GM12878 (cell line): Measurements from ENCODE around the gene ANTKMT. TPM values are rescaled to one million over a fixed set of nuclear protein-coding genes. Genes with fewer than 3 reads are reported as not detected.

Experiments
- ATAC-seq: fragments of 200-7000 bp; cut with Tn5 transposase; 3 replicates; pipeline ENCODE4 v1.9.1; 2020; ENCODE audit warnings: mild to moderate bottlenecking, moderate library complexity
- BruUV-seq: library from RNA; stranded (reverse); fragments of 400-500 nt; replicated peaks from 2 replicates; lab custom pipeline; 2021; lab: Mats Ljungman, UMichigan
- CTCF ChIA-PET: fragments of 300-600 bp; sonication (Branson Sonifier 250); formaldehyde crosslinking; extraction: SDS; loops from one replicate; lab custom pipeline; 2021; ENCODE audit warnings: inconsistent platforms; lab: Yijun Ruan, JAX
- POLR2A ChIA-PET: fragments of 350-600 bp; formaldehyde crosslinking; extraction: SDS; loops from one replicate; lab custom pipeline; 2021; ENCODE audit warnings: inconsistent platforms; lab: Charles Lee
- RAD21 ChIA-PET: fragments of 300-600 bp; sonication (Branson Sonifier 250); formaldehyde crosslinking; loops from one replicate; lab custom pipeline; 2023; ENCODE audit warnings: antibody characterized with exemption; ENCODE audit not compliant: unreplicated experiment; lab: Charles Lee
- SMC1A ChIA-PET: fragments of 300-600 bp; sonication (Branson Sonifier 250); formaldehyde crosslinking; loops from one replicate; lab custom pipeline; 2023; ENCODE audit not compliant: unreplicated experiment, uncharacterized antibody; lab: Charles Lee
- DNase-seq: peaks from one replicate; pipeline ENCODE4 v3.0.0-alpha.2; 2011; ENCODE audit warnings: low read depth, low spot score
- FAIRE-seq: peaks from 3 replicates; lab custom pipeline; 2011; peaks lifted over from hg19 to GRCh38; lab: Jason Lieb, UNC
- H2AFZ ChIP-seq: 2 replicates; pipeline ENCODE4 v1.6.0; 2011; ENCODE audit warnings: low read depth, low read length, control low read depth; ENCODE audit not compliant: control insufficient read depth
- H3K27ac ChIP-seq: 2 replicates; pipeline ENCODE4 v1.5.1; 2011; ENCODE audit warnings: control low read depth; ENCODE audit not compliant: control insufficient read depth, insufficient read depth
- H3K27me3 ChIP-seq, 2 experiments: replicated peaks in 1 of 2; 2 replicates each; pipeline versions ENCODE4 v1.6.0 to v1.6.1; 2011; ENCODE audit warnings: low read length in 1 of 2; ENCODE audit not compliant: control insufficient read depth in 2 of 2, insufficient read depth in 2 of 2
- H3K36me3 ChIP-seq, 2 experiments: 2 replicates each; pipeline ENCODE4 v1.5.1; 2011; ENCODE audit warnings: low read length in 1 of 2; ENCODE audit not compliant: control insufficient read depth in 2 of 2, insufficient read depth in 2 of 2
- H3K4me1 ChIP-seq: 2 replicates; pipeline ENCODE4 v1.6.1; 2011; ENCODE audit warnings: mild to moderate bottlenecking, low read length, moderate library complexity, mixed read lengths; ENCODE audit not compliant: control insufficient read depth, insufficient read depth
- H3K4me2 ChIP-seq: 2 replicates; pipeline ENCODE4 v1.6.0; 2011; ENCODE audit warnings: control low read depth; ENCODE audit not compliant: control insufficient read depth, insufficient read depth
- H3K4me3 ChIP-seq: fragments of 200-600 bp; sonication (generic); 2 replicates; pipeline ENCODE4 v1.5.1; 2016
- H3K79me2 ChIP-seq: 2 replicates; pipeline ENCODE4 v1.6.0; 2011; ENCODE audit warnings: low read length; ENCODE audit not compliant: control insufficient read depth, insufficient read depth
- H3K9ac ChIP-seq: 2 replicates; pipeline ENCODE4 v1.8.0; 2011; ENCODE audit warnings: low read length, control low read depth, mixed read lengths; ENCODE audit not compliant: control insufficient read depth, insufficient read depth
- H3K9me3 ChIP-seq: replicated peaks from 3 replicates; pipeline ENCODE4 v1.5.1; 2011; ENCODE audit warnings: mild to moderate bottlenecking, low read length; ENCODE audit not compliant: control insufficient read depth, insufficient read depth
- H4K20me1 ChIP-seq: 2 replicates; pipeline ENCODE4 v1.6.0; 2011; ENCODE audit not compliant: control insufficient read depth, insufficient read depth
- CREM ChIP-seq: IDR thresholded peaks from 2 replicates; pipeline ENCODE4 v1.6.1; 2014; ENCODE audit warnings: antibody characterized with exemption, low read depth
- DPF2 ChIP-seq: fragments of 450-650 bp; IDR thresholded peaks from 2 replicates; pipeline ENCODE4 v1.6.1; 2017; ENCODE audit warnings: mild to moderate bottlenecking
- EED ChIP-seq: sonication (generic); IDR thresholded peaks from 2 replicates; pipeline ENCODE4 v1.6.1; 2016; ENCODE audit warnings: antibody characterized with exemption, low read depth
- GABPA ChIP-seq: IDR thresholded peaks from 2 replicates; pipeline ENCODE4 v1.6.1; 2014; ENCODE audit warnings: antibody characterized with exemption, low read depth, mild to moderate bottlenecking, inconsistent platforms
- HDAC6 ChIP-seq: fragments of 200-600 bp; sonication (generic); IDR thresholded peaks from one replicate; pipeline ENCODE4 v1.8.0; 2017; ENCODE audit warnings: antibody characterized with exemption; ENCODE audit not compliant: unreplicated experiment
- JUNB ChIP-seq: IDR thresholded peaks from 2 replicates; pipeline ENCODE4 v1.6.1; 2016; ENCODE audit warnings: antibody characterized with exemption, mild to moderate bottlenecking
- NR2C2 ChIP-seq: IDR thresholded peaks from 2 replicates; pipeline ENCODE4 v1.6.1; 2011; ENCODE audit warnings: borderline replicate concordance, low read depth; ENCODE audit not compliant: control insufficient read depth, insufficient read length
- POLR2AphosphoS5 ChIP-seq: IDR thresholded peaks from 2 replicates; pipeline ENCODE4 v1.6.1; 2011; ENCODE audit warnings: mild to moderate bottlenecking, low read length, inconsistent platforms
- RBBP5 ChIP-seq: fragments of 200-600 bp; sonication (generic); conservative IDR thresholded peaks from 2 replicates; pipeline ENCODE4 v1.6.1; 2016
- REST ChIP-seq: IDR thresholded peaks from 2 replicates; pipeline ENCODE4 v1.6.1; 2012; ENCODE audit warnings: mild to moderate bottlenecking, low read depth, low read length
- RUNX3 ChIP-seq: IDR thresholded peaks from 2 replicates; pipeline ENCODE4 v1.6.1; 2012; ENCODE audit warnings: low read length, inconsistent platforms
- YY1 ChIP-seq: IDR thresholded peaks from 2 replicates; pipeline ENCODE4 v1.6.1; 2011; ENCODE audit warnings: low read depth, mild to moderate bottlenecking, low read length
- ZNF207 ChIP-seq: fragments of 450-650 bp; IDR thresholded peaks from 2 replicates; pipeline ENCODE4 v1.6.1; 2014; ENCODE audit warnings: antibody characterized with exemption, mild to moderate bottlenecking, borderline replicate concordance
- WGBS: methylation state at CpG from one replicate; pipeline ENCODE4 v1.1.6; 2016; ENCODE audit warnings: low lambda C conversion rate; ENCODE audit not compliant: insufficient replicate concordance, insufficient coverage; ENCODE audit errors: missing lambda C conversion rate; 5-methylcytosine and 5-hydroxymethylcytosine counted together
- in situ Hi-C: fragments of 300-500 bp; cut with MboI; formaldehyde crosslinking; loops from 9 replicates; pipeline ENCODE4 v1.14.3; 2018; ENCODE audit warnings: mixed read lengths
- intact Hi-C: fragments of 100-400 bp; cut with micrococcal nuclease; formaldehyde crosslinking; loops from one replicate; pipeline ENCODE4 v1.14.2; 2022; ENCODE audit not compliant: unreplicated experiment
- polyA plus RNA-seq, 11 experiments: library from polyadenylated mRNA; depleted of rRNA in 4 of 11; unstranded in 6 of 11; stranded (reverse) in 5 of 11; fragments of >200 nt; fragmentation: Nextera tagmentation in 4 of 11; fragmentation: Illumina TruSeq in 1 of 11; extraction: Ambion mirVana in 4 of 11; extraction: Trizol in 1 of 11; gene quantifications; 1 replicate in 1 of 11; 2 replicates in 10 of 11; pipeline versions ENCODE4 v1.2.1 to v1.2.3, GENCODE V29; 2011 to 2016; ENCODE audit warnings: inconsistent platforms in 2 of 11, missing spikeins in 2 of 11, low read depth in 1 of 11
- total RNA-seq, 4 experiments: library from RNA; depleted of rRNA in 3 of 4; stranded (reverse); fragments of >200 nt in 3 of 4; fragmentation: Illumina TruSeq in 1 of 4; extraction: Trizol in 1 of 4; gene quantifications; 2 replicates each; pipeline versions ENCODE4 v1.2.1 to v1.2.3, GENCODE V29; 2013 to 2021

ANTKMT gene
- total and polyA plus RNA-seq, 10 of the 15 experiments (the other 5 are each of a cell fraction or from before 2014, with no cell fraction given) = 0.58 to 60.5 (median 25.8) TPM

GRCh38 chr16:734981-735881 lies 14.3 kb downstream of the ANTKMT start (continued):
- no peak for TF ChIP-seq GABPA
- TF ChIP-seq DPF2 = no peak
- TF ChIP-seq POLR2AphosphoS5 = no peak
- no peak for TF ChIP-seq RBBP5
- no peak for TF ChIP-seq HDAC6
- TF ChIP-seq NR2C2 = no peak
- TF ChIP-seq EED = no peak

- peaks cover 7 to 9% of the 10 kb centered on the region in 2 experiments; a peak in 3 of 4 replicates for H3K36me3 ChIP-seq
- H4K20me1 ChIP-seq = no peaks in the 10 kb centered on the region
- H3K9me3 ChIP-seq = no peaks in the 10 kb centered on the region
- peak overlapping the region; percentile 83 for H3K27ac ChIP-seq
- peak overlapping the region; percentile 56 for H3K9ac ChIP-seq
- WGBS = 2% methylated on average over 13 of the region's 13 CpGs
- peak; percentile 98 for FAIRE-seq
- H2AFZ ChIP-seq = no peak overlapping the region
- no TSS peak for BruUV-seq
- no peaks in the 10 kb centered on the region for H3K27me3 ChIP-seq
- H3K79me2 ChIP-seq = peaks cover 16% of the 10 kb centered on the region
- no peak for DNase-seq
- H3K4me1 ChIP-seq = peaks cover 42% of the 10 kb centered on the region
- in situ Hi-C loops (no loop called here), intact Hi-C loops (no loop called here)
- RAD21 ChIA-PET = no interaction called here
- POLR2A ChIA-PET = interaction anchor here (0.9 to 7.3 kb wide), 3 partner anchors 9 to 41 kb away, joined by 3 to 60 read pairs (median 3); partner anchors contain the start of genes CCDC78 and HAGHL
- no peak overlapping the region for H3K4me3 ChIP-seq
- no peak for ATAC-seq
- SMC1A ChIA-PET = interaction anchor here (1.2 kb wide), 1 partner anchor 15 kb away, joined by 3 read pairs; the partner anchor contains the start of gene ANTKMT
- CTCF ChIA-PET = interaction anchor here (1.4 to 3.5 kb wide), 3 partner anchors 14 to 23 kb away, joined by 3 to 17 read pairs (median 13); partner anchors contain the start of gene ANTKMT
- TF ChIP-seq JUNB (peak; percentile 69), YY1 (peak; percentile 88), RUNX3 (peak; percentile 76), REST (no peak), EED (peak; percentile 35), ZNF207 (no peak), CREM (peak; percentile 43; the same call in 1 of the 2 replicates)
- H3K4me2 ChIP-seq = peak overlapping the region; percentile 79
Measured at GRCh38 chr16:735982-736453, 15.1 kb downstream of the ANTKMT start.
